GM04503 (cell line): ENCODE measurements around the gene TIAM2.
"Not testable (repeated sequence)": the region's sequence is repeated elsewhere in the genome, so short reads cannot be mapped to it uniquely, and the experiment has no call there.

Experiments used
- DNase-seq: peaks from one replicate; pipeline ENCODE4 v3.0.0-alpha.2; 2012; ENCODE audit warnings: low read depth

Gene TIAM2

DNA sequence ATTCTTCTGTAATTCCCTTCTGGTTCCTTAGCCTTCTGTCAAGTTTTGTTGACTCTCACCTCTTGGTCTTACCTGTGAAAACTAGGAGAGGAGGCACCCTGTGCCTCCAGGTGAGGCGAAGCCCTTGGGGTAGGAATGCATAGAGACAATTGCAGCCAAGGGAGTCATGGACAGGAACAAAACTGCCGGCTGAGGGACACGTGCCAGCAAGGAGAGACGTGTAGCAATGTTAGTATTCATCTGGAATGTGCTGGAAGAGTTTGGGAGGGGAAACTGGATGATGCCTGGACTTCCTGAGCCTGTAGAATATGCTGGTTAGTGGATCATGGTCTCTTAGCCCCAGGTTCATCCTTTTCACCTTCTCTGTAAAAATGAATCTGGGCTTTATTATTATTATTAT, 3.9 kb upstream of the TIAM2 start:
- no peak for DNase-seq

DNA sequence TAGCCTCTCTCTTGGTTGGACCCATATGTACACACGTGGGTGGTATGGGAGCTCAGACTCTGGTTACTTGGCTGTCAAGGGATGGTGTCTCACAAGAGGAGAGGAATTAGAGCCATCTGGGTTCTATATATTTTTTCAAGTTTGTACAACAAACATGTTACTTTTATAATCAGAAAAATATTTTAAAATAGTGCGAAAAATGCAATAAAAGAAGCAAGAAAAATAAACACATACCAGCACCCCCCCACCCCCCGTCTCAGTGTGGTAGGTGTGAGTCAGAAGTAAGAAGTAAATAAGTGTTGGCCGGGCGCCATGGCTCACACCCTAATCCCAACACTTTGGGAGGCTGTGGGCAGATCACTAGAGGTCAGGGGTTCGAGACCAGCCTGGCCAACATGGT, 2.1 kb upstream of the TIAM2 start:
- DNase-seq: no peak

DNA sequence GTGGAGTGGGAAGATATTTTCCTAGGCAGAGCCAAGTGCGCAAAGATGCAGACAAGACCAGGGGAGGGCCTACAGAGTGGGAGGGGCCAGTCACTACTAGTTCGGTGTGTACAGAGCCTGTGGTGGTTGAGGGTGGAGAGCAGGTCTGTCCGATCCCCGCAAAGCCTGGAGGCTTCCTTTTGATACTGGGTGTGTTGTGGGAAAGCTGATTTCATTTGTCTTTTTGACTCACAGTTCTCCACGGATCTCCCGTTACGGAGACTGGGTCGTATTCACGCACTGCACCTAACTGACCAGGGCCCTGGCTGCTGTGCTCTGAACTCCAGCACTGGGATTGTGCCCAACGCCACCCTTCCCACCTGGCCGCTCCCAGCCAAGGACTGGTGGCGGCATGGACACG, 1.4 kb upstream of the TIAM2 start:
- DNase-seq: no peak

DNA sequence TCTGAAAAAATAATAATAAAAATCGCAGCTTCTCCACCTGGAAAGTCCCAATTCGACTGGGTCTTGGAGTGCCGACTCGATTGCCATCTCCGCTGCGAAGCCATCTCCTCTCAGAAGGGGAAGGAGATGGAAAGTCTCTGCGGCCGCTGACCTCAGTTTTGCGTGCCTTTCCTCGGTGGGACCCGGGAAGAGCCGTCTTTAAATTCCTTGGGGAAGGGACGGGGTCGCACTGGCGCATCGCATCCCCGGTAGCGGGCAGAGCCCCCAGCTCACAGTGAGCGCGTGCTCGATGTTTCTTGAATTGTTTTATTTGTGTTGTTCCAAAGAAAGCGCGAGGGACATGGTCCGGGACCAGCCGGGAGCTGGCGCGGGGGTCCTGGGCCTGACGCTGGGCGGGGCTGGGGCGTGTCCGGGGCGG, 270 bp upstream of the TIAM2 start:
- DNase-seq: no peak

DNA sequence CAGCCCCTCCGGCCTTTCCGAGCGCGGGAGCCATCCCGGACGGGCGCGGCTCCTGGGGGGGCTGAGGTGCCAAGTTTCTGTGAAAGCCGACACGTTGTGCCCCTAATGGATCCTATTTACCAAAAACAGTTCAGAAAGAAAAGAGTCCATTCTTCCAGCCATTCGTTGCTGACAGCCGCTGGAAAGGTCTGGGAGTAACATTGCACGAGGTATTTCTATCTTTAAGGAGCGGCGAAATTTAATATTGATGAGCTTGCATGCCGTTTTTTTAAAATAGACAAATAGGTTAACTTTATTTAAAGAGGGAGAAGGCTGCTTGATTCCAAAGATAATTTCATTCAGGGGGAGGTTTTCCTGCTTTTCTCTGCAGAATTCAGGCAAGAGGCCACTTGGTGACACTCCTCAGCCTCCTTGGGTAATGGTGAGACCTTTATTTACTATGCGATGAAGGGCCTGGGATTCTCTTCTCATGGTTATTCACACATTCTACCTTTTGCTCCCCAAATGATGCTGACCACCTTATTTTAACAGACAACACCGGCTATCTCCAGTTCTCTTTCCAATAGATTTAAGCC, 988 bp downstream of the TIAM2 start:
- no peak for DNase-seq

DNA sequence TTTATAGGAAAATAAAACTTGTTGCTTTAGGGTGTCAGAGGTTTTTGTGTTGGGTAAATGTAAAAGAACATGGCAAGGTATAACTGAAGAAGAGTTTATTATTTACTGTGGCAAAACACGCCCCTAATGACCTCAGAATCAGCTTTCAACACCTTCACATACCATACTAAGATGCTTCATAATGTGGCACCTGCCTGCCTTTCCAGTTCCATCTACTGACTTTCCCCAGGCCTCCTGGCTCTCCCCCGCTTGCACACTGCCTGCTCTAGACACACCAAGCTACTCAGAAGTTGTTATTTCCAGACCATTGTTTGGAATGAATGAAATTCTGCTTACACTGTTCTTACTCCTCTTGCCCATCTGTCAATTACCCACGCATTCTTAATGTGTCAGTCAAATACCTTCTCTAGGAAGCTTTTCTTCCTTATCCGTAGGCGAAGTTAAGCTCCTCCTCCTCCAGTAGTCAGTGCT, 1.8 kb downstream of the TIAM2 start:
- DNase-seq: no peak

DNA sequence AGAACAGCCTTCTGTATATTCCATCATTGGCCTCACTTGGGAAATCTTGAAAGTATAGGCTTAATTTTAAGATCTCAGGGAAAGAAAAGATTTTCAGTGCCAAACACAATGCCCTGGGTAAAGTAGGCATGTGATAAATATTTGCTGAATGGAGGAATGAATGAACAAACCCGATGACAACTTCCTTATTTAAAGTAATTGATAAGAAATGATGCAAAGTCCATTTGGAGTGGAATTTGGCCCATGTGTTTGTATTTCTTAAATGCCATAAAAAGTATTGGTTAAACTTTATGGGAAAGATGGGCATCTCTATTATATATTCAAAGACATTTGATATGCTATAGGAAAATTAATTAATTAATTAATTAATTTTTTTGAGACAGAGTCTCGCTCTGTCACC, 3.7 kb downstream of the TIAM2 start:
- no peak for DNase-seq

DNA sequence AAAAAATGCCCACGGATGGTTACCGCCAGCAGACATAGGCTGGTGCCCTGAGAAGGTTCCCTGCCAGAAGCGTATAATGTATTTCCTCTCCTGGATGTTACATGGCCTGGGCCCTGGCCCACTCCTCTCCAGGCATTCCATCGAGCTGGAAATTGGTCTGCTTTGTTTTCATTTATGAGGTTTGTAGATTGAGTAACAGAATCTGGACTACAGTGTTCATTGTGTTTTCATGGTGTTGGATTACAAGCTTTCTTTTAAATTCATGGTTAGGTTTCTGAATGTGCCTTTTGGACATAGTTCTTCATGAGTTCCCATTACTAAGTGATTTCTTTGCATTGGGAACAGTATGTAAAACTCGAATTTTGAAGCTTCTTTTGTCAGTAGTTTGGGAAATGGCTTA, 6.4 kb downstream of the TIAM2 start:
- DNase-seq: no peak

DNA sequence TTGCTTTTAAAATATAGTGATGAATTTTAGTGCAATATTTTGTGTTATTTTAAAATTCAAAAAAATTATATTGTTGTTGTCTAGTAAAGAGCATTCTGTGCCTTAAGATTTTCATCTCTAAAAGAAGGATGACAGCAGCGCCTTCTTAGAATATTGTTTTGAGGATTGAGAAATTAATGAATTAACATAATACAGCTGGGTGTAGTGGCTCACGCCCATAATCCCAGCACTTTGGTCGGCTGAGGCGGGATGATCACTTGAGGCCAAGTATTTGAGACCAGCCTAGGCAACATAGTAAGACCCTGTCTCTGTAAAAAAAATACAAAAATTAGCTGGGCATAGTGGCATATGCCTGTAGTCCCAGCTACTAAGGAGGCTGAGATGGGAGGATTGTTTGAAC, 6.8 kb downstream of the TIAM2 start:
- DNase-seq: no peak

DNA sequence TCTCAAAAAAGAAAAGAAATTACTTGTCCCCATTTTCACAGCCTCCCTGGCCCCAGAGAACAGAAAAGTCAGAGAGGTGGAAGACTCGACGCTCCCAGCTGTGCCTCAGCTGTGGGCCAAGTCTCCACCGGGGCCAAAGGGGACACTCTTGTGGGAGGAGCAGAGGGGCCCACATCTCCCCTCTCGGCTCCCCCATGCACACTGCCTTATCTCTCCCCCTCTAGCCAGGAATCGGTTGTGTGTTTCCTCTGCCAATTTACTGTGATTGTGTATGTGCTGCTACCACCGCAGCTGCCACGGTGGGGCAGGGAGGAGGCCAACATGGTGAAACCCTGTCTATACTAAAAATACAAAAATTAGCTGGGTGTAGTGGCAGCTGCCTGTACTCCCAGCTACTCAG, 8.4 kb downstream of the TIAM2 start:
- DNase-seq: no peak

DNA sequence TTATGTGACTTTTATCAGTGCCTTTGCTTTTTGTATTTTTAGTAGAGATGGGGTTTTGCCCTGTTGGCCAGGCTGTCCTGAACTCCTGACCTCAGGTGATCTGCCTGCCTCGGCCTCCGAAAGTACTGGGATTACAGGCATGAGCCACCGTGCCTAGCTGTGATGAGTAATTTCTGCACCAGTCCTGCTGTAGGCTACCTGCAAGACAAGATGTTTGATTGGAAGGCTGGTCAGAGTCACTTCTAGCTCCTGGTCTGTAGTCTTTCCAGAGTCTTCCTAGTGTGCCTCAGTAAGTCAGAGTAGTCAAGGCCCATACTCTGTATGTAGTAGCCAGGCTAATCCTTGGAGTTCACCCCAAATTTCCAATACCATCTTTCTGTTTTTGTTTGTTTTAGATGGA, 8.9 kb downstream of the TIAM2 start:
- DNase-seq: no peak

DNA sequence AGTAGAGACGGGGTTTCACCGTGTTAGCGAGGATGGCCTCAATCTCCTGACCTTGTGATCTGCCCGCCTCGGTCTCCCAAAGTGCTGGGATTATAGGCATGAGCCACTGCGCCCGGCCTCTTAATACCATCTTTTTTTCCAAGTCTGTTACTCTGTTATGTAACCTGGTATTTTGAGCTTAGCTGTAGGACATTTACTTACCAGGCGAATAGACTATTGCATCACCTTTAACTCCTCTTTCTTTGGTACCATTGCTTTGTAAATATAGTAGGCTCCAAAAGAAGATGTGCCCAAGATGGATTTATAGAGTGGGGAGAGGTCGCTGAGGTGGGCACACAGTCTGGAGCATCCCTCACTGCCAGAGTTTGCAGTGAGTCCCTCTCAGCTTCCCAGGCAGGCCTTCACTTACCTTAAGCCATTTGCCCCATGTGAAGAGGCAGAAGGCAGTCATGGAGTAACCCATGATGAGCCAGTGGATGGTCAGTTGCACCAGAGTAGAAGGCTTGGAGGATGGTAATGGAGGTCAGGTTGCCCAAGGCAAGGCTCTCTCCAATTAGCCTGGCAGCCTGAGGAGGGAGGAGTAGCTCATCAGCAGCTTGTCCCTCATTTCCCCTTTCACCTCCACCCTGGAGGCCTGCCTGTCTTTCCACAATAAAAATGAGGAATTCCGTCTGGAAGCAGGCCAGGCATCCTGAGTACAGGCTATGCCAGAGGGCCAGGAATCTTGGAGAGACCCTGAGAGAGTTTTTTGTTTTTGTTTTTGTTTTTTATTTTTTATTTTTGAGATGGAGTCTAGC, 9.7 kb downstream of the TIAM2 start:
- no peak for DNase-seq

DNA sequence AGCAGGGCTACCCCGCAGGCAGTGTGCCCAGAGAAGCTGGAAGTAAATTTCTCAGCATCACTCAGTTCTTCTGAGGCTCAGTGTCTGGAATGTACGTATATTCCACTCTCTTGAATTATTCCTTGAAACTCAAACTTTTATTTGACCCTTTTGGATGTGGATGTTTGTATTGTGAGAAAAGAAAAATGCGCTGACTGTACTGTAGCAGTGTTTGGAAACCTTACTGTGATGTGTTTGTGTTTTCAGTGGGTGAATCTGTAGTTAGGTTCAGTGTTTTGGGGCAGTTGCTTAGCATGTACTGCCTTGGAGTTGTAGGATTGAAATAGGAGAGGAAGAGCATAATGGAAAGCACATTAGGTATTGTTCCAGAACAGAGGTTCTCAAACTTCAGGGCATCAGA, 13.5 kb downstream of the TIAM2 start:
- DNase-seq: no peak

DNA sequence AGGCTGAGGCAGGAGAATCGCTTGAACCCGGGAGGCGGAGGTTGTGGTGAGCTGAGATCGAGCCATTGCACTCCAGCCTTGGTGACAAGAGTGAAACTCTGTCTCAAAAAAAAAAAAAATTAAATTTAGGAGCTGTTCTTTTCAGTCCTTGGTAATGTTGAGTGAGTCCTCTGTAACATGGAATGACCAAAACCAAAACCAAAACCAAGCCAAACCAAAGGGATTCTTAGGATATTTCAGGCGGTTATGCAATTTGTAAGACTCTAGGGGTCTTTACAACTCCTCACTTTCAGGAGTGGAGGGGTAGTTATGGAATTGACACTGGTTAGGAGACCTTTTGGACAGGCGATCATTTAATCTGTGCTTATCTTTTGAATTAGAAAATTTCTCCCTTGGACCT, 15.8 kb downstream of the TIAM2 start:
- no peak for DNase-seq

DNA sequence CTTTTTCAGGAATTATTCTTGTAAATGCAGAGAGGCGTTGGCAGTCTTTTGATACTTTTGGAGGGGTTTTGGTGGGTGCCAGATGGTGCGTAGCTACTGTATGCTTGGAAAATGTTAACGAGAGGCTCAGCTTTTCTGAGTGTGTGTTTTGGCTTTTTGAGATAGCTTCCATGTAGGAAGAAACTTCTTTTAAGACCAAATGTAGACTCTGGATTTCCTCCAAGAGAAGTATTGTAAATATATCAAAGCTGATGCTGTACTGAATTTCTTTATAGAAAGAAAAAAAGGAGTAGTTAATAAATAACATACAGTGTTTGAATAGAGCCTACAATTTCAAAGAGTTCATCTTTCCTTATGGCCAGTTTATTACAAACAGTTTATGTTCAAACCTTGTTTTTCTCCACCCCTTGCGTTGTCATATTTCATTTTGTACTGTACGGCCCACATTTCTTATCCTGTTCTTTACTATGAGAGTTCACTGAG, 16.7 kb downstream of the TIAM2 start:
- DNase-seq: no peak

DNA sequence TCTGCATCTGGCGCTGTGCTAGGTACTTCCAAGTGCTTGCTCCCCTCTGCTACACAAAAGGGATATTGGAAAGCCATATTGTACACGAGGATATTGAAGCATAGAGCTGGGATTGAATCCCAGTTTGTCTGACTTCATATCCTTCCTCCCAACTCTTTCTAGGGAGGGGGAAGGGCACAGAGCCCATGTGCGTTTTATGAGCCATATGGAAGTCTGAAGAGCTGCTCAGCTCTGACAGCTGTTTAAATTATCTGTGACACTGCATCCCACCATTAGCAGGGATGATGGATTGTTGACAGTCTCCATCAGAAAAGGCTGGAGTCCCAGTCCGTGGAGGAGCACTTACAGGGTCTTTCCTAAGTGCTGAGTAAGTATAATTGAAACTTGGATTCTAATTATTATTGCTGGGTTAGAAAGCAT, 18.4 kb downstream of the TIAM2 start:
- DNase-seq: no peak

DNA sequence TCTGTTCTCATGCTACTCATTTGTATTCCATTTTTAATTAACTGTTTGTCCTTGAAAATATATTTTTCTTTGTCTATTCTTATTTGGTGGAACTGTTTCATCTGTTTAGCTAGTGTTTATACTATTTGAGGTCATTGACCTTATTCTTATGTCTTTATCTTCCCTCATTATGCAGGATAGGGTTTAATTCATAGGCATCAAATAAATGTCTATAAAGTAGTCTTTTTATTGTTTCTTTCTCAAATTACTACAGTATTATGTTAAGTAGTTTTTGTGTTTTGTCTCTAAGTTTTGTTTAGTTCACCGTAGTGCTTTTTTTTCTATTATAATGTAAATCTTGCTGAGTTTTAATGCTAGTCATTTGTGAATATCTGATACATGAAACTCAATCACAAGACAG, 19.0 kb downstream of the TIAM2 start:
- no peak for DNase-seq

DNA sequence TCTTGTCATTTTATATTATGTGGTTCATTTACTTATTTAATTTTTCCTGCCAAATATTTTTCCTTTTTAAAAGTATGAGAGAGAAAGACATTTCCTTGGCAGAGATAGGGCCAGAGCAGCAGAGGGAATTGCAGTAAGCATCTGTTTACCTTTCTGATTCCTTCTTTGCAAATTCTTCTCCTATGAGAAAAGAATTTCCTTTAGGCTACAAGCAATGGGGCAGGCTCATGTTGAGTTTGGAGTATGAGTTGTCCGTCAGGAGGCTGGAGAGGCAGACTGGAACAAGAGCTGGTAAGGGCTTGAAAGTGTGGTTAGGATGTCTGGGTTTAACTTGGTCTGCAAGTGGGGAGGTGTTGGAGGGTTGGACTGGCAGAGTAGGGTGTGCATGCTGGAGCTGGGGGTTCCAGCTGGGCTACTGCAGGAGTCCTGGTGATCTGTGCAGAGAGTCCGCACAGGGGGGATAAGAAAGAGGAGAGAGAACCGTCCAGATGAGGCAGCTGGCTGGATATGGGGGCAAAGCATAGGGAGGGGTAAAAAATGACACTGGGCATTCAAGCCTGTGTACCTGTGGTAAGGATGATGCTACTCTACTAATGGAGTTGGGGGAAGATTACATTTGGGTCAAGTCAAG, 19.7 kb downstream of the TIAM2 start:
- DNase-seq: no peak

DNA sequence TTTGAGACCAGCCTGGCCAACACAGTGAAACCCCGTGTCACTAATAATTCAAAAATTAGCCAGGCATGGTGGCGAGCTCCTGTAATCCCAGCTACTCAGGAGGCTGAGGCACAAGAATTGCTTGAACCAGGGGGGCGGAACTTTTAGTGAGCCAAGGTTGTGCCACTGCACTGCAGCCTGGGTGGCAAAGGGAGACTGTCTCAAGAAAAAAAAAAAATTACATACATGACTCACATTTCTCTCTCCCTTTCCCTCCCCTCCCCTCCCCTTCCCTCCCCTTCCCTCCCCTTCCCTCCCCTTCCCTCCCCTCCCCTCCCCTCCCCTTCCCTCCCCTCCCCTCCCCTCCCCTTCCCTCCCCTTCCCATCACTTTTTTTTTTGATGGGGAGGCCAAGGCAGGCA, 23.3 kb downstream of the TIAM2 start:
- DNase-seq: not testable (repeated sequence)

DNA sequence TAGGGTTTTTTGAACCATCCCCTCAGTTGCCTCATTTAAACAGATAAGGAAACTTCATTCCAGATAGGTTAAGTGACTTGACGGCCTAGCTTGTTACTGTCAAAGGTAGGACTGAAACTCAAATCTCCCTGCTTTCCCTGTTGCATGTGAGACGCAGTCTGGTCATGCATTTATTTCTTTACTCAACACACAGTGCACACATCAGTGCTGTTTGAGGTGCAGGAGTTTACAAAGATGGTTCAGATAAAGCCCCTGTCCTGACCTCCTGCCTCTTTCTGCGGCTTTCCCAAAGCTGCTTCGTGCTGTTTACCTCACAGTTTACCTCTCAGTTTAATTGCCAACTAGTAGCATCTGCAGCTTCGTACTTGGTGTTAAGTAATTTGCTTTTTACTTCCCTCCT, 26.6 kb downstream of the TIAM2 start:
- DNase-seq: no peak

DNA sequence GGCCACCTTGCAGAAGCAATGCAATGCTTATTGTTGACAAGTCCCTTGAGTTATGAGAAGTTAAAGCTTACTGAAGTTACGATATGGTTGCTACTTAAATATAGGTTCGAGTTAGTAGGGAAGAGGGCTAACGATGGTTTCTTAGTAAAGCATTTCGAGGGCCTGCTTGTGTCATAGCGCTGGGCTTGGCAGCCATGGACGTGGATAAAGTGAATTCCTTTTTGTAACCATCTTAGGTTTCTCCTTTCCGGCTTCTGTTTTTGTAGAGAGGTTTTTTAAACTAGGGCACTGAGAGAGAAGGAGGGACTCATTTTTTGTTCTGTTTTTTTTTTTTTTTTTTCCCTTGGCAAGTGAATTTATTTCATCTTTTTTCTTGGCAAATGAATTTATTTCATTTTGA, 27.6 kb downstream of the TIAM2 start:
- no peak for DNase-seq

DNA sequence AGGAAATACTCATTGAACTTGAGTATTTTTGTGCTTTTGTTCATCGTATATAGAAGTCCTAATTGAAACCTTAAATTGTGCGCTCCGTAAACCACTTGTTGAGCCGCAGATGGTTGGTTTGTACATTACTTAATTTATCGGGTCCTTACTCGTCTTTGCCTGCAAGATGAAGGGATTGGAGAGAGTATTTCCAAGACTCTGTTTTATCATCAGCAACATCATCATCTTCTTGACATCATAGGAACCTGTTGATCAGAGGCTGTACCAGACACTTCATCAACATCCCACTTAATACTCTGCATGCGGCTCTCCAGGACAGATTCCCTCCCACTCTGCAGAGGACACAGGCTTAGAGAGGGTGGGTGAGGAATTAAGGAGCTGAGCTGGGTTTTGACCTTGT, 28.6 kb downstream of the TIAM2 start:
- no peak for DNase-seq

DNA sequence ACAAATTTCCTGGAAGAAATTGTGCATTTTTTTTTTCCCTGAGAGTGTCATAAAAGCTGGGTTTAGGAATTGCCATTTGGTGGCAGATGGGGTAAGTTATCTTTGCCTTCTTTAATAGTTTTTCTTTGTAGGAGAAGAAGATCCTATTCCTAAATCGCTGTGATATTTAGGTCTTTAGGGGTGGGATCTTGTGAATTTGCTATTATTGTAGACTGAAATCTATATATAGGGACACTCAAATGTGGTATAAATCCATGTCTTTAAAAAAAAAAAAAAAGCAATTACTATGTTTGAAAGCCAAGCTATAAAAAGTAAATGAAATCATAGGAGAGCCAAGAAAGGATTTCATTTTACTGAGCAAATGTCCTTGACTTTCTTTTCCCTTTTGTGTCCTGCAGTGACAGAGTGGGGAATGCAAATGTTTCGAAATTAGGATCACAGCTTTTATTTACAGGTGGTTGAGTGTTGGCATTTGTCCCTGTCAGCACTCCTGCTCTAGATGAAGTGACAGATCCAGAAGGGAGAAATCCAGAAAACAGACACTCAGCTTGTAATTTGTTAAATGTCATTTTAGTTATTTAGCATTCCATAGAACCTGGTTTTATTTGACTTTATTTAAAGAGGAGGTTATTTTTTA, 29.4 kb downstream of the TIAM2 start:
- no peak for DNase-seq
